ENCODE measurements around the gene TBX21.

The TBX21 gene

GRCh38 chr17:47774987-47775580 lies 42.0 kb downstream of the TBX21 start:
- no peak for DNase-seq

DNA sequence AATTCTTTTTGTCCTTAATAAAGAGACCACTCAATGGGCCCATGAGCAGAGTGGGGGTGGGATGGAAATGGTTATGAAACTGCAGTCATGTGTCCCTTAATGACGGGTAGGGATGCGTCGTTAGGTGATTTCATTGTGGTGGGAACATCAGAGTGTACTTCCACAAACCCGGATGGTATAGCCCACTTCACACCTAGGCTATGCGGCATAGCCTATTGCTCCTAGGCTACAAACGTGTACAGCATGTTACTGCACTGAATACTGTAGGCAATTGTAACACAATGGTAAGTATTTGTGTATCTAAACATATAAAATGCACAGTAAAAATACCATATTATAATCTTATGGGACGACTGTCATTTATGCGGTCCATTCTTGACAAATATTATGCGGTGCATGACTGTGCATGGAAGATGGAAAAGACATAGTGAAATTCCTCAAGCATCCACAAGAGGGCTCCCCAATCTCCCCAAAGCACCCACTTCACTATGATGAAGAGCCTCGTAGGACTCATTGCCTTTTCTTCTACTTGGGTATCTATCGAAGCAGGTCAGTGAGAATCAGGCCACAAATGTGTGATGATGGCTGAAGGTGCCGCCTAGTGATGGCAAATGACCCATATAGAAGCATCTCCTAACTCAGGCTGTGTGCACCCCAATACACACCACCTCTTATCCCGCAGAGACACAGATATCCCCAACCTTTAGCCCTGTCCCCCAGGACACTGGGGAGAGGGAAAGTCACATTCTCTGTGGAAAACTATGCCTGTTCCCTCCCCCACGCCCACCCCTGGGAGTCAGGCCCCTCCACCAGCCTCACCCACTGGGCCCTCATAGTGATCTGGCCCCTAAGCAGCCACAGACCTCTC lies 43.5 kb downstream of the TBX21 start:
- DNase-seq: peak; percentile 68

DNA sequence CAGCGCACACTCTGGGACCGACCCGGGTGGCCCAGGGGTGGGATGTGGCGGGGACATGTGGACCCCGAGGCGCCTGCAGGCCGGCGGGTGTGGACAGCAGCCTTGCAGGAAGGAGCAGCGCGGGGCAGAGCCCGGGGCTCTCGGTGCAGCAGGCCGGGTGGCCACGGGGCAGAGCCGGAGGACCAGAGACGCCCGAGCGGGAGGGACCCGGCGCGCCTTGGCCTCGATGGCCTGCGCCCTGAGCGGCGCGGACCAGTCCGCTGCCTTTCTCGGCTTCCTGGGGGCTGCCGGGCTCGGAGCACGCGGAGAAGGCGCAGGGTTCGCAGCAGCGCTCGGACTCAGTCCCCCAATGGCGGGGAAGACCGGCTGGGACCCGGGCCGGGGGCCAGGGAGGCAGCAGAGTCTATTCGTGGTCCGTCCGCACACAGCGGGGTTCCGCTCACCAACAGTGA lies 45.2 kb downstream of the TBX21 start:
- no peak for DNase-seq

DNA sequence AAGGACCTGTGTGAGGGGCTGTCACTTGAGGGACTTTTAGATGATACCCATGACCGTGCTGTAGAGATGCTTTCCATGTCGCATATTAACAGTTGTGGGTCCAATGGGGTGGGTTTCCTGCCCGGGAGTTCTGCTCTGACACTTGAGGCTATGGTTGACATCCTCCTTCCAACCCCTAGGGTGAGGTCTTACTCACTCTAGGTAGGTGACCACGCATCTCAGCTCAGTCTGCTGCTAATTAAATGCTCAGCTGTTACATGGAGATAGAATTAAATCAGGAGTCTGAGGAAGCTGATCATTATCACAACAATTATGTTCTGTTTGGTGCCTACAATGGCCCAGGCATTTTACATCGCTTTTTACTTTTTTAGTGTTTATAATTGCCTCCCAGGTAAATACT lies 48.4 kb downstream of the TBX21 start:
- peak; percentile 27 for DNase-seq

DNA sequence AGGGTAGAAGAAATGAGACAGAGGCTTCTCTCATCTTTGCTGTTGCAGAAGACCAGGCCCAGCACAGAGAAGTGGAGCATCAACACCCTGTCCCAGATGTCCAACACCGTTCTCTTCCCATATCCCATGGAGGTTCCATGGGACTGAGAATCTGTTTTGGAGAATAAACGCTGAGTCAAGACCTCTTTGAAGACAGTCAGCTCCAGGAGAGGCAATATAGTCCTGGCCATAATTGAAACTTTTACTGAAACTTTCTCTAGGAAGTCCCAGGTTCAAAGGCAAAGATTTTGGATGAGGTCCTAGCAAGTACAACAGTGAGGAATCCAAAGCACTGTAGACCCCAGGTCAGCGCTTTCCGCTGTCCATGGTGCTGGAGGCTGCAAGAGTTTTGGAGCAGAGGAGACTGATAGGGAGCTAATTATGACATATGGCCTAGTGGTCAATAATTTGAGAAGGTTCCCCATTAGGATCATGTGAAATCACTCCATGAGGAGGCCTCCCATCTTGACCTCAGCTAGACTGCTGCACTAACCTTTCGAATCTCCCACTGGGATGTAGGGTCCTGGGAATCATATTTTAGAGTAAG lies 52.6 kb downstream of the TBX21 start:
- no peak for DNase-seq

GRCh38 chr17:47789611-47790561 lies 56.9 kb downstream of the TBX21 start:
- peak; percentile 86 for DNase-seq

GRCh38 chr17:47791025-47791424 lies 58.0 kb downstream of the TBX21 start:
- DNase-seq: no peak

DNA sequence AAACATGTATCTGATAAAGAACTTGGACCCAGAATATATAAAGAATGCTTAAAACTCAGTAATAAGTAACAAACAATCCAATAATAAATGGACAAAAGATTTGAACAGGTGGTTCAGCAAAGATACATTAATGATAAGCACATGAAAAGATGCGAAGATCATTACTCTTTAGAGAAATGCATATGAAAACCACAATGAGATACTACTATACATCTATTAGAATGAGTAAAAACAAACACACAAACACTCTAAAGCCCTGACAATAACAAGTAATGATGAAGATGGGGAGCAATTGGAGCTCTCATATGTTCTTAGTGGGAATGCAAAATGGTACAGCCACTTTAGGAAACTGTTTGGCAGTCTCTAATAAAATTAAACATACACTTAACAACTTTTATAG lies 59.4 kb downstream of the TBX21 start:
- DNase-seq: no peak

DNA sequence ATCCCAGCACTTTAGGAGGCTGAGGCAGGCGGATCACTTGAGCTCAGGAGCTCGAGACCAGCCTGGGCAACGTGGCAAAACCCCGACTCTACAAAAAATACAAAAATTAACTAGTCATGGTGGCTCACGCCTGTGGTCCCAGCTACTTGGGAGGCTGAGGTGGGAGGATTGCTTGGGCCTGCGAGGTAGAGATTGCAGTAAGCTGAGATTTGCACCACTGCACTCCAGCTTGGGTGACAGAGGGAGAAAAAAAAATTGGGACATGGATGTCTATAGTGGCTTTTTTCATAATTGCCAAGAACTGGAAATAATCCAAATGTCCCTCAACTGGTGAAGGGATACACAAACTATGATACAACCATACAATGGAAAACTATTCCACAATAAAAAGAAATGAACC lies 59.9 kb downstream of the TBX21 start:
- no peak for DNase-seq
